NCI-H446 treated with DMSO at 0.1 percent for 48 hours (cell line): Measurements from ENCODE around the gene MAGEC2.

ENCODE experiments used
- DNase-seq: peaks from one replicate; lab custom pipeline; 2025; lab: John Stamatoyannopoulos, UW

Gene MAGEC2, protein sequence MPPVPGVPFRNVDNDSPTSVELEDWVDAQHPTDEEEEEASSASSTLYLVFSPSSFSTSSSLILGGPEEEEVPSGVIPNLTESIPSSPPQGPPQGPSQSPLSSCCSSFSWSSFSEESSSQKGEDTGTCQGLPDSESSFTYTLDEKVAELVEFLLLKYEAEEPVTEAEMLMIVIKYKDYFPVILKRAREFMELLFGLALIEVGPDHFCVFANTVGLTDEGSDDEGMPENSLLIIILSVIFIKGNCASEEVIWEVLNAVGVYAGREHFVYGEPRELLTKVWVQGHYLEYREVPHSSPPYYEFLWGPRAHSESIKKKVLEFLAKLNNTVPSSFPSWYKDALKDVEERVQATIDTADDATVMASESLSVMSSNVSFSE

GRCh38 chrX:142204522-142205433 is at the start of gene MAGEC2:
MAGEC2 (minus strand) TSS chrX:142205290; CDS start chrX:142203987, 1,303 bp downstream.
- no peak for DNase-seq

DNA sequence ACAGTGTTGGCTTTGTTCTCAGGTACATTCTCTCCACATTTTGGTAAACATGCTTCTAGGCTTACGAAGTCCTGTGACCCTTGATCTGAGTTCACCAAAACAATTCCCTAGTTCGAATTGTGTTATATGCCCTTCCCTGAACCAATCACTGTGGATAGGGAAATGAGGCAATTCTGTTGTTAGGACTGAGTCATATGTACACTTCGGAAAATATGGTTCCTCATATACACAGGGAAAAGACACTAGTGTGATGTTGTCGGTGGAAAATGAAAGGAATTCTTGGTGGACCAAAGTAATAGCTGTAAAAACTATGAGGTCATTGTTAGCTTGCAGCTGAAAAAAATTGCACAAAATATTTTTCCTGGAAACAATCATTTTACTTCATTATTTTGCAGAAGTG is 46.6 kb upstream of the MAGEC2 start:
- no peak for DNase-seq

DNA sequence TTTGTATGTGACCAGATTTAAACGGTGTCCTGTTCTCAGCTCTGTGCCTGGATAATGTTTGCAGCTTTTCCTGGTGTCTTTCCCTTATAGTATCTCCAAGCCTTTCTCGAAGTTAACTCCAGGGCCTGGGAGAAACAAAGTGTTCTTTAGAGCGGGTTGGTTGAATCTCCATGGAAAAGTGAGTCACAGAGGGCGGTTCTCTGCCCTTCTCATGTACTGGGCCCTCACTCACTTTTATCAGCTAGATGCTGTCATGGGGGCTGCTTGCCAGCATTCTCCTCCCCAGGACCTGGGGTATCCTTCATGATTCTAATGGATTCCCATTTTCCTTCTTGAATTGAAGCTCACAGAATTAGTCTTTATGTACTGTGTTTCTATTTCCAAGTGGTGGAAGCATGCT is 46.1 kb upstream of the MAGEC2 start:
- no peak for DNase-seq

- no peak for DNase-seq
Observed at GRCh38 chrX:142250502-142250901, 45.4 kb upstream of the MAGEC2 start.

DNA sequence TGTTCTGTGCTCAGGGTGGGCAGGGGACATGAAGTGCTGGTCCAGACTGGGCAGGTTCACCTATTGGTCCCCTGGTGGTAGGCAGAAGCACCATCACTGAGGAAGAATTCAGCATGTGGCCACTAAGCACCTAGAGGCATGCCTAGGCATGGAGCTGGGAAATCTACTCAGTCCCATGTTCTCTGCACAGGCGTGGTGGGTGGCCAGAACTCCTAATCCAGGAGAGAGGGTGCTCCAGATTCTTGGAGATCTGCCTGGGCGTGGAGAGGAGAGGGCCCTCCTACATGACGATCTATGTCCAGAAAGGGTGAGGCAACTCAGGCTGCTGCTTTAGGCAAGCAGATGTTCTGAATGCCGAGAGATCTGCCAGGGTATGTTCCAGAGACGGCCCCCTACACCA is 44.6 kb upstream of the MAGEC2 start:
- no peak for DNase-seq

- no peak for DNase-seq
Observed at GRCh38 chrX:142244568-142244967, 39.5 kb upstream of the MAGEC2 start.

DNA sequence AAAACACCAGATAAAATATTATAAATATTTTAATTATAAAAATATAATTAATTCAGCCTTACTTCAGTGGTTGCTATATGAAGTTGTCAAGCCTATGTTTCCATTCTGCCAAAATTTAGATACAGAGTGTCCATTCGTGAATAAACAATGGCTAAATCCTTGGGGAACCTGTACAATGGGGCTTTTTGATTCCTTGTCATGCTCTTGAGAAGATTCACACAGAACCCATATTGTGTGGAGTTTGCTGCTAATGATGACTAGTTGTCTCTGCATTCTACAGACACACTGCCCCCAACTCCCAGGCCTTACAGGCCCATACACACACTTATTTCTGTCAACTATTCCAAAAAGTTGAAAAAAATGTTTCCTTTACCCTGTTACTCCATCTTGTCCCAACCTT is 33.4 kb upstream of the MAGEC2 start:
- no peak for DNase-seq

GRCh38 chrX:142233400-142233799 is 28.3 kb upstream of the MAGEC2 start:
- DNase-seq: no peak

DNA sequence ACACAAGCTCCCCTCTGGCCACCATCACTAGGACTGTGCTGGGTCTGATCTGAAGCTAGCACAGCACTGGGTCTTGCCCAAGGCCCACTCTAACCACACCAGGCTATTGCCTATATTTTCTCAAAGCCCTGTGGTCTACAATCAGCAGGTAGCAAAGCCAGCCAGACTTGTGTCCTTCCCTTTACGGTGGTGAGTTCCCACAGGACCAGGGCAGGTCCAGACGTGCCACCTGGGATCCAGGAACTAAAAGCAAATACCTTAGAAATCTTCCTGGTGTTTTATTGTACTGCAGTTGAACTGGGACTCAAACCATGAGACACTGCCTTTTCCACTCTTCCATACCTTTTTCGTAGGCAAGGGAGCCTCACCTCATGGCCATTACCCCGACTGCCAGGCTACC is 9.0 kb upstream of the MAGEC2 start:
- no peak for DNase-seq

GRCh38 chrX:142201113-142201512 is 4.0 kb downstream of the MAGEC2 start:
- DNase-seq: no peak

DNA sequence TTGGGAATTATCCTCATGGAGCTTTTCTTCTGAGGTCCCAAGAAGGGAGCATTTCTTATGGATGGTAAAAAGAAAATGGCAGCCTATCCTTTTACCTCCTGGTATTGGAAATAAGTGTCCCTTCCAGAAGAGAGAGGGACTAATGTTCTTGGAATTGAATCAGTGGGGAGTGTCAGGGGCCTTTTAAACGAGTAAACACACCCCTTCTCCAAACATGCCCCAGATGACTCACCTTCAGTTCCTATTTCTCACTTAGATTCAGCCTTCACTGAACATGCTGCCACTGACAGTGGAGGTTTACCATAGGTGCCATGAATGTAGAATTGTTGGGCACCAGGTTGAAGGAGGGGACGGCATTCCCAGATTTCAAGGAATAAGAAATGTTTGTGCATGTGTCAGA is 19.0 kb downstream of the MAGEC2 start:
- no peak for DNase-seq

DNA sequence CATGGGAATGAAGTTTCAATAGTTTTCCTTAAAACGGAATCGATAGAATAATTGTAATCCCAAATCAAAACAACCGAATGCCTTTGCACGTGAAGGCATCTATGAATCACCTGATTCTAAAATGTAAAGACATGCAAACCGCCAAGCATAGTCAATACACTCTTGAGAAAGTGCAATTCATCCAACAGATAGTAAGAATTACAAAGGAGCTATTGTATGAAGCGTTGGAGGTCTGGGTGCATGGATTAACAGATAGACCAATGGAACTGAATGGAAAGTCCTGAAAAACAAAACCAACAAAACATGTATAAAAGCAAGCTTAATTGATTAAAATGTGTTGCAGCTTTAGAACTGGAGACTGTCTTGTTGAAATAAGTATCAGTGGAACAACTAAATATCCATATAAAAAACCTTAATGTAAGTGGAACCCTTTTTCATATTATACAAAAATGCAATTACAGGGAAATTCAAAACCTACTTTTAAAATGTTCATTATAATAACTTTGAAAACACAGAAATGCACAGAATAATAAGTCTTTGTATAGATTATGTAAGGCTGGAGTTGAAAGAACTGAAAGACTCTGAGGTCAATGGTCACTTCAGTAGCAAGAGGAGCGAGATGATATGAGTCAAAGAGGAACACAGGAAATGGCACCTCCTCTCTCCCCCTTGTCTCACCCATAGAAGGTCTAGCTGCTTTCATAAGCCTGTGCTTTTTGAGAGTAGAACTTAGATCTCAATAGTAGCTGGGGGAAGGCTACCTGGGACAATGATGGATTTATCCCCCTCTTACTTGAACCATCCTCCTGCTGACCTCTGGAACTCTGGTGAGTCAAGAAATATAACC is 20.1 kb downstream of the MAGEC2 start:
- no peak for DNase-seq

- DNase-seq: no peak
Observed at GRCh38 chrX:142156567-142156966, 48.5 kb downstream of the MAGEC2 start.
